ENCODE results near the gene NANOS2. TPM values are rescaled to one million over a fixed set of nuclear protein-coding genes. Genes with fewer than 3 reads are reported as not detected.
"Not testable (repeated sequence)": the region's sequence is repeated elsewhere in the genome, so short reads cannot be mapped to it uniquely, and the experiment has no call there.

Gene NANOS2
- total and polyA plus RNA-seq, 2 donors (not counting 1 experiment from before 2014, with no cell fraction given) = not detected

DNA sequence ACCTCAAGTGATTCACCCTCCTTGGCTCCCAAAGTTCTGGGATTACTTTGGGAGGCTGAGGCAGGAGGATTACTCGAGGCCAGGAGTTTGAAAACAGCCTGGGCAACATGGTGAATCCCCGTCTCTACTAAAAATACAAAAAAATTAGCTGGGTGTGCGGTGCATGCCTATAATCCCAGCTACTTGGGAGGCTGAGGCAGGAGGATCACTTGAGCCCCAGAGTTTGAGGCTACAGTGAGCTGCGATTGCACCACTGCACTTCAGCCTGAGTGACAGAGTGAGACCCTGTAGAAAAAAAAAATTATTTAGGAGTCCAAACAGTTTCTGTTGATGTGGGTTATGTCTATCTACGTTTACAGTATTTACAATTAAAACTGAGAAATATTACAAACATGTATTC lies 43.8 kb downstream of the NANOS2 start:
- no peaks in the 10 kb centered on the region for H3K9me3 ChIP-seq (ENCODE audit: control insufficient read depth, insufficient read depth, low read depth, low read length)
- H3K79me2 ChIP-seq (ENCODE audit: control insufficient read depth, insufficient read depth, low read length) = no peaks in the 10 kb centered on the region
- no peak overlapping the region for H2AFZ ChIP-seq (ENCODE audit: low read length)
- no peak overlapping the region for H3K27ac ChIP-seq (ENCODE audit: insufficient read depth, low read length)
- H4K20me1 ChIP-seq (ENCODE audit: control insufficient read depth, extremely low read depth, insufficient read depth, low read length) = no peaks in the 10 kb centered on the region
- no peaks in the 10 kb centered on the region for H3K36me3 ChIP-seq (ENCODE audit: control insufficient read depth, insufficient read depth, low read length)
- TF ChIP-seq, protein P1, sequence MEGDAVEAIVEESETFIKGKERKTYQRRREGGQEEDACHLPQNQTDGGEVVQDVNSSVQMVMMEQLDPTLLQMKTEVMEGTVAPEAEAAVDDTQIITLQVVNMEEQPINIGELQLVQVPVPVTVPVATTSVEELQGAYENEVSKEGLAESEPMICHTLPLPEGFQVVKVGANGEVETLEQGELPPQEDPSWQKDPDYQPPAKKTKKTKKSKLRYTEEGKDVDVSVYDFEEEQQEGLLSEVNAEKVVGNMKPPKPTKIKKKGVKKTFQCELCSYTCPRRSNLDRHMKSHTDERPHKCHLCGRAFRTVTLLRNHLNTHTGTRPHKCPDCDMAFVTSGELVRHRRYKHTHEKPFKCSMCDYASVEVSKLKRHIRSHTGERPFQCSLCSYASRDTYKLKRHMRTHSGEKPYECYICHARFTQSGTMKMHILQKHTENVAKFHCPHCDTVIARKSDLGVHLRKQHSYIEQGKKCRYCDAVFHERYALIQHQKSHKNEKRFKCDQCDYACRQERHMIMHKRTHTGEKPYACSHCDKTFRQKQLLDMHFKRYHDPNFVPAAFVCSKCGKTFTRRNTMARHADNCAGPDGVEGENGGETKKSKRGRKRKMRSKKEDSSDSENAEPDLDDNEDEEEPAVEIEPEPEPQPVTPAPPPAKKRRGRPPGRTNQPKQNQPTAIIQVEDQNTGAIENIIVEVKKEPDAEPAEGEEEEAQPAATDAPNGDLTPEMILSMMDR (conservative IDR thresholded peaks at IDR 0.05 in 1 of 2, IDR thresholded peaks at IDR 0.05 in 1 of 2; ENCODE audit: low read depth in 1 of 2, low read length in 2 of 2) = no peak
- TF ChIP-seq EZH2 (IDR thresholded peaks at IDR 0.05; ENCODE audit: low read length, missing control alignments) = no peak
- peaks cover 22% of the 10 kb centered on the region for H3K27me3 ChIP-seq (ENCODE audit: control insufficient read depth, insufficient read depth, low read length)
- H3K4me2 ChIP-seq (ENCODE audit: extremely low read depth, insufficient read depth, low read length) = no peak overlapping the region
- no peak for DNase-seq (ENCODE audit: low read depth in 2 of 2)
- H3K4me1 ChIP-seq (ENCODE audit: control insufficient read depth, extremely low read depth, insufficient read depth, low read length) = no peaks in the 10 kb centered on the region
- no peak overlapping the region for H3K9ac ChIP-seq (ENCODE audit: insufficient read depth, low read length)
- no peak overlapping the region for H3K4me3 ChIP-seq (replicated peaks in 1 of 4; ENCODE audit: control extremely low read depth in 1 of 4, insufficient read depth in 1 of 4, low read depth in 3 of 4, low read length in 4 of 4)

DNA sequence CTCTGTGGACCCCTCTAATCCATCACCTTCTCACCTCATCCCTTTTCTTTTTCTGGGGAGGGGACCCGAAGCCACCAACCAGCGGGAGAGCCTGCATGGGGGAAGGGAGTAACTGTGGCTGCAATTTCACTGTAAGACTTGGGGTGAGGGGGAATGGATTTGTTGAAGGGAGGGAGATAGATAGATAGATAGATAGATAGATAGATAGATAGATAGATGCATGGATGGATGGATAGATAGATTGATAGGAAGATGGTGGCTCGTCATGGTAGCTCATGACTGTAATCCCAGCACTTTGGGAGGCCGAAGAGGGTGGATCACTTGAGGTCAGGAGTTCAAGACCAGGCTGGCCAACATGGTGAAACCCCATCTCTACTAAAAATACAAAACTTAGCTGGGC lies 47.3 kb downstream of the NANOS2 start:
- H3K4me2 ChIP-seq (ENCODE audit: extremely low read depth, insufficient read depth, low read length); H3K79me2 ChIP-seq (ENCODE audit: control insufficient read depth, insufficient read depth, low read length); DNase-seq (ENCODE audit: low read depth in 2 of 2); H3K9ac ChIP-seq (ENCODE audit: insufficient read depth, low read length); H4K20me1 ChIP-seq (ENCODE audit: control insufficient read depth, extremely low read depth, insufficient read depth, low read length); H3K9me3 ChIP-seq (ENCODE audit: control insufficient read depth, insufficient read depth, low read depth, low read length); H3K36me3 ChIP-seq (ENCODE audit: control insufficient read depth, insufficient read depth, low read length); H3K4me3 ChIP-seq (replicated peaks in 1 of 4; ENCODE audit: control extremely low read depth in 1 of 4, insufficient read depth in 1 of 4, low read depth in 3 of 4, low read length in 4 of 4); H2AFZ ChIP-seq (ENCODE audit: low read length); H3K27ac ChIP-seq (ENCODE audit: insufficient read depth, low read length); H3K4me1 ChIP-seq (ENCODE audit: control insufficient read depth, extremely low read depth, insufficient read depth, low read length): not testable (repeated sequence)
- H3K27me3 ChIP-seq (ENCODE audit: control insufficient read depth, insufficient read depth, low read length) = peaks cover 35% of the 10 kb centered on the region

DNA sequence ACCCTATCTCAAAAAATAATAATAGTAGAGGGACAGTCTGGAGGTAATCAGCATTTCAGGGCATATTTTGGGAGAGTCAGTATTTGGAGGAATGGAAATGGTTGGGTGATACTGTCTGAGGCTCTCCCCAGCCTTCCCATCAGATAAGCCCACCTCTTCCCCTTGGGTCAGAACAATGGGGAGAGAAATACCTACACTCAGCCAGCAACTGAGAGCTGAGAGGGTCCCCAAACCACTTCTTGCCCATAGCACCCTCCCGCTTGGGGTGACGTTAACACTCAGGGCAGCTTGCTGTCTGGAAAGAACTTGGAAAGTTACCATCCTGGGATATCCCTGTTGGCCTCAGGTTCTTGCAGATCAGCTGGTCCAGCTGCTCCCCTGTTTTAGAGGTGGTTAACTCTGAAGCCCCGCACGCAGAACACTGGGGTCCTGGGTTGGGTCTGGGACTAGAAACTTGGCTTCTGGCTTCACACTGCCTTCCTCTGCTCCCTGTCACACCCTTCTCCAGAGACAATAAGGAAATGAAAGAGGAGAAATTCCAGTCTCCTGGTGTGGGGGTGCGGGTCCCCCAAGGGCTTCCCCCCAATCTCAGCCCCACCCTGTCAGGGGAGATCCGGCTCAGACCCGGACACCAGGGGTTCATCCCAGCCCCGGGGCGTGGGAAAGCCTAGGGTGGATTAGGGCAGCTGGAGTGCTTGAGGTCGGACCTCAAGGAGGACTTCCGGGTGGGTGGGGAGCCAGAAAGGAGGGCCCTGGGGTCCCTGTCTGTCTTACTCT lies 48.0 kb downstream of the NANOS2 start:
- Histone ChIP-seq H3K4me1 (ENCODE audit: control insufficient read depth, extremely low read depth, insufficient read depth, low read length) (no peaks in the 10 kb centered on the region), H3K27me3 (ENCODE audit: control insufficient read depth, insufficient read depth, low read length) (peaks cover 35% of the 10 kb centered on the region), H3K9me3 (ENCODE audit: control insufficient read depth, insufficient read depth, low read depth, low read length) (no peaks in the 10 kb centered on the region), H2AFZ (ENCODE audit: low read length) (no peak overlapping the region), H3K27ac (ENCODE audit: insufficient read depth, low read length) (no peak overlapping the region), H3K4me3 (replicated peaks in 1 of 4; ENCODE audit: control extremely low read depth in 1 of 4, insufficient read depth in 1 of 4, low read depth in 3 of 4, low read length in 4 of 4) (no peak overlapping the region), H3K79me2 (ENCODE audit: control insufficient read depth, insufficient read depth, low read length) (peaks cover 11% of the 10 kb centered on the region), H4K20me1 (ENCODE audit: control insufficient read depth, extremely low read depth, insufficient read depth, low read length) (no peaks in the 10 kb centered on the region), H3K4me2 (ENCODE audit: extremely low read depth, insufficient read depth, low read length) (no peak overlapping the region), H3K9ac (ENCODE audit: insufficient read depth, low read length) (no peak overlapping the region), H3K36me3 (ENCODE audit: control insufficient read depth, insufficient read depth, low read length) (no peaks in the 10 kb centered on the region)
- TF ChIP-seq EZH2 (IDR thresholded peaks at IDR 0.05; ENCODE audit: low read length, missing control alignments) = no peak
- TF ChIP-seq, protein P1 (conservative IDR thresholded peaks at IDR 0.05 in 1 of 2, IDR thresholded peaks at IDR 0.05 in 1 of 2; ENCODE audit: low read depth in 1 of 2, low read length in 2 of 2) = no peak
- no peak for DNase-seq (ENCODE audit: low read depth in 2 of 2)

All from fibroblast of lung (primary cell).